Ureter (tissue), 1 donor: Measurements from ENCODE around the gene ZNF813. TPM values are rescaled to one million over a fixed set of nuclear protein-coding genes. Genes with fewer than 3 reads are reported as not detected.
"Not testable (repeated sequence)": the region's sequence is repeated elsewhere in the genome, so short reads cannot be mapped to it uniquely, and the experiment has no call there.

Source experiments
- DNase-seq: peaks from one replicate; pipeline ENCODE4 v3.0.0-alpha.2; 2020; ENCODE audit warnings: low spot score
- total RNA-seq: library from RNA; stranded (reverse); gene quantifications from one replicate; pipeline ENCODE4 v1.2.4, GENCODE V29; 2023
- donor health status: DM: yes; HTN: yes; CAD: no.

The ZNF813 gene
- 6.8 TPM for total RNA-seq

DNA sequence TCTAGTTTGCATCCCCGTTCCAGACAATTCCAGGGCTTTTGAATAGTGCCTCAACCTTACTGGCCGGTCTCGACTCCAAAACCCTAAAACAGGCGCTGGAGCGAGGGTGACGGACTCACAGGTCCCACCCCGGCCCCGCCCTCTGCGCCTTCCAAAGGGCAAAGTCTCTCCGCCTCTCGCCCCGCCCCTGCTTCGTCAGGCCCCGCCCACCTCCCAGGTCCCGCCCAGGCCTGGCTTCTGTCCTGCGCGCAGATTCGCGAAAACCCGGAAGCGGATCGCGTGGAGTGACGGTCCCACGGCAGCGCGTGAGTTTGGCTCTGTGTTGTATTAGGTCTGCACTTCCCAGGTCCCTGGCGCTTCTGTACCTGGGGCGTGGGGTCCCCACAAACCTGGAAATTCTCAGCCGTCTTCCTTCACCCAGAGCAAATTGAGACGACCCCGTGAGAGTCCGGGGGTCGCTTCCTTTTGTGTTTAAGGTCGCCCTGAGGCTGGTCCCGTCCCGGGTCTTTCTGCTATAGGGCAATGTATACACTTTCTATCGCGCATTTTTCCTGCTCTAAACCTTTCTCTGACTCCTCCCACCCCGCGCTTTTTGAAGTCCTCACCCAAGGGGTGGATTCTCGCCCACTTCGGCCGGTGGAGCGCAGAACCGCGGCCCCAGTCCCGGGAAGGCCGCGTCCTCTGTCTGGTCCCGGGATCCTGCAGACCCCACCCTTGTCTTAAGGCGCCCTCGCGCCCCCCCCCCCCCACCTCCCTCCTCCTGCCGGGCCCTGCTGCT is at the start of gene ZNF813:
Gene ZNF813, plus strand, starts transcription at position 249 of the 778 bp plus-strand sequence. CDS start 16,090 bp downstream, outside the sequence.
- peak; percentile 96 for DNase-seq

DNA sequence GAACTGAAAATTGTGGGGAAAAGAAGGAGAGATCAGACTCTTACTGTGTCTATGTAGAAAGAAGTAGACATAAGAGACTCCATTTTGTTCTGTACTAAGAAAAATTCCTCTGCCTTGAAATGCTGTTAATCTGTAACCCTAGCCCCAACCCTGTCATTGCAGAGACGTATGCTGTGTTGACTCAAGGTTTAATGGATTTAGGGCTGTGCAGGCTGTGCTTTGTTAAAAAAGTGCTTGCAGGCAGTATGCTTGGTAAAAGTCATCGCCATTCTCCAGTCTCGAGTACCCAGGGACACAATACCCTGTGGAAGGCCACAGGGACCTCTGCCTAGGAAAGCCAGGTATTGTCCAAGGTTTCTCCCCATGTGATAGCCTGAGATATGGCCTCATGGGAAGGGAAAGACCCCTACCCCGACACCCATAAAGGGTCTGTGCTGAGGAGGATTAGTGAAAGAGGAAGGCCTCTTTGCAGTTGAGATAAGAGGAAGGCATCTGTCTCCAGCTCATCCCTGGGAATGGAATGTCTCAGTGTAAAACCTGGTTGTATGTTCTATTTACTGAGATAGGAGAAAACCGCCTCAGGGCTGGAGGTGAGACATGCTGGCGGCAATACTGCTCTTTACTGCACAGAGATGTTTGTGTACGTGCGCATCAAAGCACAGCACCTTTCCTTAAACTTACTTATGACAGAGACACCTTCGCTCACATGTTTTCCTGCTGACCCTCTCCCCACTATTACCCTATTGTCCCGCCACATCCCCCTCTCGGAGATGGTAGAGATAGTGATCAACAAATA is 46.8 kb upstream of the ZNF813 start:
- not testable (repeated sequence) for DNase-seq

DNA sequence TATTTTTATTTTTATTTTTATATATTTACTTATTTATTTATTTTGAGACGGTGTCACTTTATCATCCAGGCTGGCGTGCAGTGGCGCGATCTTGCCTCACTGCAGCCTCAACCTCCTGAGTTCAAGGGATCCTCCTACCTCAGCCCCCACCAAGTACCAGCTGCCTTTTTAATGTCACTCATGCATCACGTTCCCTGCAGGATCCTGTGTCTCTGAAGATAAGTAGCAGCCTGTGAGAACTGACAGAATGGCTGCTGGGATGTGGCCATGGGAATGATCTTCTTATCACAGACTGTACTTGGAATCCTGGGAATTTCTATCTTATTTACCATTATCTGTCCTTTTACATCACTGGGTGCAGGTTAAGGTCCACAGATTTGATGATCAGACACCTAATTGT is 45.0 kb upstream of the ZNF813 start:
- no peak for DNase-seq

DNA sequence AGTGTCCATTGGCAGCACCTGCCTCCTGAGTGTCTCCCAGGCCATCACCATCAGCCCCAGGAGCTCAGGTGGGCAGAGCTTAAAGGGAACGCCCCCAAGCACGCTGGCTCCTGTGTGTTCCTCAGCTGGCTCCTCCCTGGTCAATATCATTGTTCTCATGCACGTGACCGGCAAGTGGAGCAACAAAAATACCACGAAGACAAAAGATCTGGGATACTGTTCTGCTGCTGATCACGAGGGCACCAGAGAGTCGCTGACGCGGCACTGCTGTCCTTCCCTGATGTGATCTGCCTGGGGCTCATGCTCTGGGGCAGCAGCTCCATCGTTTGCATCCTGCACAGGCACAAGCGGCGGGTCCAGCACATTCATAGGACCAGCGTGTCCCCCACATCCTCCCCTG is 44.5 kb upstream of the ZNF813 start:
- DNase-seq: not testable (repeated sequence)

DNA sequence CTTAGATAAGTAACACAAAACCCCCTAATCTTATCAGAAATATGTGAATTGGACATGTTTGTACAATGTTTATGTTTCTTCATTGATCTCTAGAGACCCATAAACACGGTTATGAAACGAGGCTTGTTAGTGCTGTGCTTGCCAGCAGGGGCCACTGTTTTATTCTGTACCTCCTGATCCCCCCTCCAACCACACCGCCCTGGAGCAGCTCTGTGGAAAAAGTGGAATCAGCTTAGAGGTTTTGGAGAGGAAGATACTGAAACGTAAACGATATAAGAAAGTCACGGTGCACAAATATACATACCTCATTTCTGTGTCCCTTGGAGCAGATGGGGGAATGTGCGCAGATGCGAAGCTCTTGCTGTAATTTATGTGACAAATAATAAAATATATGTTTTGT is 43.9 kb upstream of the ZNF813 start:
- DNase-seq: peak; percentile 54

DNA sequence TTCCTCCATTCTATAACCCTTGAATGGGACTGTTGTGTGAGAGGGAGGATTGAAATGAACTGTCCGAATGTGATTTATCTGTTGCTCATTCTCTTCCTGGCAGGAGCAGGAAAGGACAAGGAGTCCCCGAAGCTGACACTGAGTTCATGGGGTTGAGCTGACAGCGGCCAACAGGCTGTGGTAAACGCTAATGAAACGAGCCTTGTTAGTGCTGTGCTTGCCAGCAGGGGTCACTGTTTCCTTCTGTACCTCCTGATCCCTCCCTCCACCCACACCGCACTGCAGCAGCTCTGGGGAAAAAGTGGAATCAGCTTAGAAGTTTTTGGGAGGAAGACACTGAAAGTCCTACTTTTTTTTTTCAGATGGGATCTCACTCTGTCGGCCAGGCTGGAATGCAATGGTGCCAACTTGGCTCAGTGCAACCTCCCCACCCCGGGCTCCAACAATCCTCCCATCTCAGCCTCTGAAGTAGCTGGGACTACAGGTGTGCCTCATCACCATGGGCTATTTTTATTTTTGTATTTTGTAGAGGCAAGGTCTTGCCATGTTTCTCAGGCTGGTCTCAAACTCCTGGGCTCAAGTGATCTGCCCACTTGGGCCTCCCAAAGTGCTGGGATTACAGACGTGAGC is 42.5 kb upstream of the ZNF813 start:
- peak; percentile 82 for DNase-seq

DNA sequence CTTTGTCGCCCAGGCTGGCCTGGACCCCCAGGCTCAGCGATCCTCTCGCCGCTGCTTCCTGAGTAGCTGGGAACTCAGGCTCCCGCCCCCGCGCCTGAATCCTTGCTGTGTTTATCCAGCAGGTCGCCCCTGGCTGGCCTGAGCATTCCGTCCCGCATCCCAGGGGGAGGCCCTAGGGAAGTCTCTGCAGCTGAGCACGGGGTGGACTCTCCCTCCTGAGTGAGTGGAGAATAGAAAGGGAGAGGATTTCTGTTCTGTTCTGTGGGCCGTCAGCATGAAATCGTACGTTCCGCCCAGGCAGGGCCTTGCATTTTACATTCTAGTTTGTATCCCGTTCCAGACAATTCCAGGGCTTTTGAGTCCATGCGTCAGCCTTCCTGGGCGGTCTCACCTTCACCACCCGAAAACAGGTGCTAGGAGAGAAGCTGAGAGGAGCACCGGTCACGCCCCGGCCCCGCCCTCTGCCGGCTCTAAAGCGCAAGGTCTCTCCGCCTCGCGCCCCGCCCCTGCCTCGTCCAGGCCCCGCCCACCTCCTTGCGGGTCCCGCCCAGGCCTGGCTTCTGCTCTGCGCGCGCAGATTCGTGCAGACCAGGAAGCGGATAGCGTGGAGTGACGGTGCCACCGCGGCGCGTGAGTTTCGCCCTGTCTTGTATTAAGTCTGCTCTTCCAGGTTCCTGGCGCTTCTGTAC is 36.0 kb upstream of the ZNF813 start, which contains the start of gene ZNF761:
Gene ZNF761, plus strand, starts transcription at position 586 of the 689 bp plus-strand sequence. CDS start 15,285 bp downstream, outside the sequence.
- DNase-seq: peak; percentile 96

DNA sequence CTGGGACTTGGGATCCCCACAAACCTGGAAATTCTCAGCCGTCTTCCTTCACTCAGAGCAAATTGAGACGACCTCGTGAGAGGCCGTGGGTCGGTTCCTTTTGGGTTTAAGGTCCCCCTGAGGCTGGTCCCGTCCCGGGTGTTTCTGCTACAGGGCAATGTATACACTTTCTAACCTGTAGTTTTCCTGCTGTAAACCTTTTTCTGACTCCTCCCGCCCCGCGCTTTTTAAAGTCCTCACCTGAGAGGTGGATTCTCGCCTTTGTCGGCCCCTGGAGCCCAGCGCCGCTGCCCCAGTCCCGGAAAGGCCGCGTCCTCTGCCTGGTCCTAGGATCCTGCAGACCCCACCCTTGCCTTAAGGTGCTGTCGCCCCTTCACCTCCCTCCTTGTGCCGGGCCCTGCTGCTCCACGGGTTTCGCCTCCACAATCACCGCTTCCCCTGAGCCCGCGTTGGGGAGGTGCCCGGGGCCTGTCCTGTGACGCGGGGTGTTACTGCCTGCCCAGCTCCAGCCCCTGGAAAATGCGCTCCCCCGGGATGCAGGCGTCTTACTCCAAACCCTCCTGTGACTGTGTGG is 35.4 kb upstream of the ZNF813 start:
- peak; percentile 44 for DNase-seq

DNA sequence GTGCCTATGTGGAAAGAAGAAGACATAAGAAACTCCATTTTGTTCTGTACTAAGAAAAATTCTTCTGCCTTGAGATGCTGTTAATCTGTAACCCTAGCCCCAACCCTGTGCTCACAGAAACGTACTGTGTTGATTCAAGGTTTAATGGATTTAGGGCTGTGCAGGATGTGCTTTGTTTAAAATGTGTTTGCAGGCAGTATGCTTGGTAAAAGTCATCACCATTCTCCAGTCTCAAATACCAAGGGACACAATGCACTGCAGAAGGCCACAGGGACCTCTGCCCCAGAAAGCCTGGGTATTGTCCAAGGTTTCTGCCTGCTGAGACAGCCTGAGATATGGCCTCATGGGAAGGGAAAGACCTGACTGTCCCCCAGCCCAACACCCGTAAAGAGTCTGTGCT is 23.7 kb upstream of the ZNF813 start:
- DNase-seq: not testable (repeated sequence)

DNA sequence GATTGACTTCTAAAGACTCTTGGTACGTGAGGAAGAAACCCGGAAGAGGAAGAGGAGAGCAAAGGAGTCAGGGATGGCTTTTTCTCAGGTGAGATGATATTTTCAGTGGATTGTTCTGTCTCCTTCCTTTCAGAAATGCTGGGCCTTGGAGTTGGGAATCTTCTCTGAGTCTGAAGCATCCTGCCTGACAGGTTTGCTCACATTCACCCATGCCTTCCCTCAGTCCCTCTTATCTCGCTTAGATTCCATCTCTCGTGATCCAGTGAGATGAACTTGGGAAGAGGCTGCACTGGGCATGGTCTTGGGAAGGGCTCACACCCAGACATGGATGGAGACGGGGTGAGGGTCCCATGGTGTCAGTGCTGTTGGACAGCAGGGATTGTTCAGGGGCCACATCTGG is 20.3 kb upstream of the ZNF813 start:
- not testable (repeated sequence) for DNase-seq

DNA sequence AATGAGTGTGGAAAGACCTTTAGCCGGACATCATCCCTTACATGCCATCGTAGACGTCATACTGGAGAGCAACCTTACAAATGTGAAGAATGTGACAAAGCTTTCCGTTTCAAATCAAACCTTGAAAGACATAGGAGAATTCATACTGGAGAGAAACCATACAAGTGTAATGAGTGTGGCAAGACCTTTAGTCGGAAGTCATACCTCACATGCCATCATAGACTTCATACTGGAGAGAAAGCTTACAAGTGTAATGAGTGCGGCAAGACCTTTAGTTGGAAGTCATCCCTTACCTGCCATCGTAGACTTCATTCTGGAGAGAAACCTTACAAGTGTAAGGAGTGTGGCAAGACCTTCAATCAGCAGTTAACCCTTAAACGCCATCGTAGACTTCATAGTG is 11.7 kb upstream of the ZNF813 start:
- no peak for DNase-seq

DNA sequence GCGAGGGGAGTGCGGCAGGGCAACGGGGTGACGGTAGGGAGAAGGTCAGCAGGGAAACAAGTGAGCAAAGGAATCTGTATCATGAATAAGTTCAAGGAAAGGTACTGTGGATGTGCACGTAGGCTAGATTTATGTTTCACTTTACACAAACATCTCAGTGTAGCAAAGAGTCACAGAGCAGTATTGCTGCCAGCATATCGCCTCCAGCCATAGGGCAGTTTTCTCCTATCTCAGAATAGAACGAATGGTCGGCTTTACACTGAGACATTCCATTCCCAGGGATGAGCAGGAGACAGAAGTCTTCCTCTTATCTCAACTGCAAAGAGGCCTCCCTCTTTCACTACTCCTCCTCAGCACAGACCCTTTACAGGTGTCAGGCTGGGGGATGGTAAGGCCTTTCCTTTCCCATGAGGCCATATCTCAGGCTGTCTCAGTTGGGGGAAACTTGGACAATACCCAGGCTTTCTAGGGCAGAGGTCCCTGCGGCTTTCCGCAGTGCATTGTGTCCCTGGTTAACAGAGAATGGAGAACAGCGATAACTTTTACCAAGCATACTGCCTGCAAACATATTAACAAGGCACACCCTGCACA is 7.3 kb upstream of the ZNF813 start:
- DNase-seq: not testable (repeated sequence)

DNA sequence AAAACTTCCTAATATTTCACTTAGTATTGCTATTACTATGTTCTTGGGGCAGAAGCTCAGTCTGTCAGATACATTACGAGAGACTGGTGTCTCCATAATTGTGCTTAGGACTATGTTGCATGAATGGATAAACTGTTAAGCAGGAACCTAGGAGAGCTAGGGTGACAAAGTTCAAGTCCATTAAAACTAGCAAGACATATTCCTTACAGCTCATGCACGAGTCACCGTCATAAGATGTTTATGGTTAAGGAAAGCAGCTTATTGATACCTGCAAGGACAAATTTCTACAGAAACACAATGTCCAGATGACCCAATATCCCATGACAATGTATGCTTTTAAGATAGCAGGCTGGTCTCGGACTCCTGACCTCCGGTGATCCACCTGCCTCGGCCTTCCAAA is 5.7 kb upstream of the ZNF813 start:
- DNase-seq: no peak

DNA sequence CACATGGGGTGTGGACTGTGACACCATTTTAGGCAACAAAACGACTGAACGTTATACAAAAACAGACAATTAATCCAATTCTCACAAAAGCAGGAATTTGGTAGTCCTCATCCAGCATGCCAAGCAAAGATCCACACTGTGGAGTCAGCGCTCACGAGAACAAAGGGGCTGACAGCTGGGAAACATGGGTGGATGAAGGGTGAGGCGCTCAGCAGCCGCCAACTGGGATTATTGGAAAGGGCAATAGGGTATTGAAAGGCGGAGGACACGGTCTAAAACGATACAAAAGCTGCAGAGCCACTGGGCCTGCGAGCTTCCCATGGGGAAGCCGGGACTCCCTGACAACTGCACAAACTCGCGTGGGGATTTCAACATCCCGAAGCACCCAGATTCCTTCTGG is 4.7 kb upstream of the ZNF813 start:
- DNase-seq: no peak

DNA sequence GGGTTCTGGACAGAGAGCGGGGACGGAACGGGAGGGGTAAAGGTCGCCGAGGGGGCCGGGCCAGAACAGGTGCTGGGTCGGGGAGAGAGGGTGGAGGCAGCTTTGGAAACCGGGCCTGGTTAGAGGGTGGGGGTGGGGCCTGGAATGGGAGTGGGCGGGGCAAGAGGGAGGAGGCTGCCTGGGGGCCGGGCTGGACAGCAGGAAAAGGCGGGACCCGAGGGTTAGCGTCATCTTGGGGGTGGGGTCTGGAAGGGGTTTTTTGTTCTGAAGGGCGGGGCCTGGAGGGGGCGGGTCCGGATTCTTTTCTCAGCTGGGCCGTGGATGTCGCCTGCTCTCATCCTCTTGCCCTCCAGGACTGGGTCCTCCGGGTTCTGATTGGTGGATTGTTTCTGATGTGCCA is 4.3 kb upstream of the ZNF813 start:
- DNase-seq: peak; percentile 66

DNA sequence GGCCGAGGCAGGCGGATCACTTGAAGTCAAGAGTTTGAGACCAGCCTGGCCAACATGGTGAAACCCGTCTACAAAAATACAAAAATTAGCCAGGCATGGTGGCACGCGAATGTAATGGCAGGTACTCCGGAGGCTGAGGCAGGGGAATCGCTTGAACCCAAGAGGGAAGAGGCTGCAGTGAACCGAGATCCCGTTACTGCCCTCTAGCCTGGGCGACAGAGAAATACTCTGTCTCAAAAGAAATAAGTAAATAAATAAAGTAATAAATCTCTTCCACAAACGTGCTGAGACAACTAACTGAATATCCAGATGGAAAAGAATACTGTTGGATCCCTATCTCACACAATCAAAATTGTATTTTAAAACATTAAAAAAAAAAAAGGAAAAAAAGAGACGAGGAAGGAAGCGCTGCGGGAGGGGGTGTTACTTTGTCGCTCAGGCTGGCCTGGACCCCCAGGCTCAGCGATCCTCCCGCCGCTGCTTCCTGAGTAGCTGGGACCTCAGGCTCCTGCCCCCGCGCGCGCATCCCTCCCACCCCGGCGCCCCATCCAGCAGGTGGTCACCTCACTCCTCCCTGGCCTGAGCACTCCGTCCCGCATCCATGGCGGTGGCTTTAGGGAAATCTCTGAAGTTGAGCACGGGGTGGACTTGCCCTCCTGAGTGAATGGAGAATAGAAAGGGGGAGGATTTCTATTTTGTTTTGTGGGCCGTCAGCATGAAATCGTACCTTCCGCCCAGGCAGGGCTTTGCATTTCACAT is 628 bp upstream of the ZNF813 start:
- DNase-seq: peak; percentile 43

DNA sequence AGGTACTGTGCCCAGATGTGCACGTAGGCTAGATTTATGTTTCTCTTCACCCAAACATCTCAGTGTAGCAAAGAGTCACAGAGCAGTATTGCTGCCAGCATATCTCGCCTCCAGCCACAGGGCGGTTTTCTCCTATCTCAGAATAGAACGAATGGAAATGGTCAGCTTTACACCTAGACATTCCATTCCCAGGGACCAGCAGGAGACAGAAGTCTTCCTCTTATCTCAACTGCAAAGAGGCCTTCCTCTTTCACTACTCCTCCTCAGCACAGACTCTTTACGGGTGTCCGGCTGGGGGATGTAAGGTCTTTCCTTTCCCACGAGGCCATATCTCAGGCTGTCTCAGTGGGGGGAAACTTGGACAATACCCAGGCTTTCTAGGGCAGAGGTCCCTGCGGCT is 1.1 kb downstream of the ZNF813 start:
- not testable (repeated sequence) for DNase-seq

DNA sequence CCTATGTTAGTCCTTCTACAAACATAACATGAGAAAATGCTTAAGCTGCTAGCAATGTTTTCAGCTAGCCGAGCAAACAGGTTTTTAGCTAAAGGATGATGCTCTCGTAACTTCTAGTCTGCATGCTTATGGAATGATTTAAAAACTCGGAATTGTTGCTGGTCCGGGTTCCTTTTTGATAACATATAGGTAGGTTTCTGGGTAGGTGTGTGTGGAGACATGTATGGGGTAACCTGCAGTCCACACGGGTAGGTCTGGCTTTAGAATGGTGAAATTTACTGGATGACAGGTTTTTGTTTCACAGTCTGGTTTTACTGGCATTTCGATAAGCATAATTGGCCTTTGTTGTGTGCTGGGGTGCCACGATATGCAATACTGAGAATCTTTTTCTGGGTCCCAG is 4.4 kb downstream of the ZNF813 start:
- no peak for DNase-seq

DNA sequence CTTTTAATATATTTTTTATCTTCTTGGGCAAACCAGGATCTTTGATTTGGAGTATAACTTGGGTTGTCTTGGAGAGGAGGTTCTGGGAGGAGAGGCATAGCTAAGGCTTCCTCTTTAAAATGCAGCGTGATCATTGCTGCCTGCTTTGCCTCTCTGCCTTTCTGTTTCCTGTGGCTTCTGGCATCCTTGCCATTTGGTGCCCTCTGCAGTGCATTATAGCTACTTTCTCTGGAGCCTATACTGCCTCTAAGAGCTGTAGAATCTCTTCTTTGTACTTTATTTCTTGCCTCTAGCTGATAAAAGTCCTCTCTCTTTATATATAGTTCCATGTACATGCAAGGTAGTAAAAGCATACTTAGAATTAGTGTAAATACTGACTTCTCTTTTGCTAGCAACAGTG is 7.3 kb downstream of the ZNF813 start:
- not testable (repeated sequence) for DNase-seq

DNA sequence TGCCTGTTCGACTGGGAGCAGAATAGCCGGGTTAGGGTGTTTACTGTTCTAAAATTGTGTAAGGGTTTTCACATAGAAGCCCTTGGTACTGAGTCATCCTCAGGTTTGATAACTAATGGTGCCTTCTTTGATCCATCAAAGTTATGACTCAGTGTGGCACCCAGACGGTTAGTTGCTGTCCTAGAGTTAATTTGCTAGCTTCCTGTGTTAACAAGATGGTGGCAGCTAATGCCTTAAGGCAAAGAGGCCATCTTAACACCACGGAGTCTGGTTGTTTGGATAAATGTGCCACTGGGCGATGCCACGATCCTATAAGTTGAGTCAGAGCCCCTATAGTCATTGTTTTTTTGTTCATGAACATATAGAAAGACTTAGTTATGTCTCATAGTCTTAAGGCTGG is 7.9 kb downstream of the ZNF813 start:
- not testable (repeated sequence) for DNase-seq
